ENCODE data around the gene AMZ1.
"Not testable (repeated sequence)": the region's sequence is repeated elsewhere in the genome, so short reads cannot be mapped to it uniquely, and the experiment has no call there.

Gene AMZ1

DNA sequence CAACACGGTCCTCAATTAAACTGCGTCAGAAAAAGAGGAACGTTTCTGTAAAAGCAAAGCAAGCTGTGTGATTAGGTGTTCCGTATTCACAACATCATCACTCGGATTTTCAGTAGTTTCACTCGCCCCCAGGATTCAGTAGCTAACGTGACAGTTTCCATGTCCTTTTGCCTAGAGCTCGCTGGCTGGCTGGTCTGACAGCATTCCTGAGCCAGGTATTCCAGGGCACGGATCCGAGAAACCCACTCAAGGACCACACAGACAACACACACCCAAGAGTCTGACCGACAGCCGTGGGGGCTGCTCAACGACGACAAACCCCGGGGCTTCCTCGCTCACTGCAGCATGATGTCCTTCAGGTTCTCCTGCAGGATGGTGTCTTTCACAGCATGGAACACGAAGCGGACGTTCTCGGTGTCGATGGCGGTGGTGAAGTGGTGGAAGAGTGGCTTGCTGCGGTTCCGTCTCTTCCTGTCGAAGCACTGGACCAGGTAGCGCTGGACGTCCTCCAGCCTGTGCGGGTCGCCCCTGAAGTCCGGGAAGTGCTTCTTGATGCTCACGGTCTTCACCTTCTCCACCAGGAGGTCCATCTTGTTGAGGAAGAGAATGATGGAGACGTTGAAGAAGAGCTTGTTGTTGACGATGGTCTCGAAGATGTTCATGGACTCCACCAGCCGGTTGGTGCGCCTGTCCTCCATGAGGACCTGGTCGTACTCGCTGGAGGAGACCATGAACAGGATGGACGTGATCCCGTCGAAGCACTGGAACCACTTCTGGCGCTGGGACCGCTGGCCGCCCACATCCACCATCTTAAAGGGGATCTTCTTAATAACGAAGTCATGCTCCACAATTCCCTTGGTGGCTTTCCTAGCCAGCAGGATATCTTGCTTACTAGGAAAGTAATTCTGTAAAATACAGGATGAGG is 43.1 kb downstream of the AMZ1 start:
- Histone ChIP-seq H3K4me3 (peak overlapping the region; percentile 66; the same call in 1 of the 2 replicates), H3K36me3 (peaks cover 58% of the 10 kb centered on the region), H3K9me3 (peaks cover 13% of the 10 kb centered on the region; the same call in 1 of the 2 replicates), H3K27ac (peak overlapping the region; percentile 99), H3K27me3 (no peaks in the 10 kb centered on the region), H3K4me2 (peak overlapping the region; percentile 97), H4K20me1 (no peaks in the 10 kb centered on the region), H3K4me1 (peaks cover 95% of the 10 kb centered on the region), H3K9ac (peak overlapping the region; percentile 90)
- TF ChIP-seq Cebpa-rat (IDR thresholded peaks at IDR 0.05), result no peak

- H3K27ac ChIP-seq, result peak overlapping the region; percentile 99
- H3K4me1 ChIP-seq, result peaks cover 95% of the 10 kb centered on the region
- H3K36me3 ChIP-seq, result peaks cover 46% of the 10 kb centered on the region
- peak overlapping the region; percentile 66 for H3K4me3 ChIP-seq
- H3K27me3 ChIP-seq, result no peaks in the 10 kb centered on the region
- TF ChIP-seq Cebpa-rat (IDR thresholded peaks at IDR 0.05), result no peak
- no peaks in the 10 kb centered on the region for H4K20me1 ChIP-seq
- peaks cover 5% of the 10 kb centered on the region; the same call in 1 of the 2 replicates for H3K9me3 ChIP-seq
- H3K4me2 ChIP-seq, result peak overlapping the region; percentile 97
- H3K9ac ChIP-seq, result peak overlapping the region; percentile 90
Measured at GRCh38 chr7:2732388-2732787, 44.4 kb downstream of the AMZ1 start.

- Histone ChIP-seq H3K27ac (peak overlapping the region; percentile 99), H3K4me2 (peak overlapping the region; percentile 97), H4K20me1 (no peaks in the 10 kb centered on the region), H3K9me3 (peaks cover 5% of the 10 kb centered on the region; the same call in 1 of the 2 replicates), H3K4me1 (peaks cover 95% of the 10 kb centered on the region), H3K4me3 (peak overlapping the region; percentile 66), H3K36me3 (peaks cover 42% of the 10 kb centered on the region), H3K9ac (peak overlapping the region; percentile 90), H3K27me3 (no peaks in the 10 kb centered on the region)
- no peak for TF ChIP-seq Cebpa-rat (IDR thresholded peaks at IDR 0.05)
Measured at GRCh38 chr7:2732959-2733584, 45.1 kb downstream of the AMZ1 start.

GRCh38 chr7:2734084-2734686 is 46.2 kb downstream of the AMZ1 start:
- Histone ChIP-seq H4K20me1 (no peaks in the 10 kb centered on the region), H3K4me1 (peaks cover 95% of the 10 kb centered on the region), H3K27ac (peak overlapping the region; percentile 99), H3K9ac (peak overlapping the region; percentile 90), H3K36me3 (peaks cover 41% of the 10 kb centered on the region), H3K27me3 (no peaks in the 10 kb centered on the region), H3K4me3 (peak overlapping the region; percentile 66), H3K9me3 (peaks cover 7% of the 10 kb centered on the region; the same call in 1 of the 2 replicates), H3K4me2 (peak overlapping the region; percentile 97)
- no peak for TF ChIP-seq Cebpa-rat (IDR thresholded peaks at IDR 0.05)

DNA sequence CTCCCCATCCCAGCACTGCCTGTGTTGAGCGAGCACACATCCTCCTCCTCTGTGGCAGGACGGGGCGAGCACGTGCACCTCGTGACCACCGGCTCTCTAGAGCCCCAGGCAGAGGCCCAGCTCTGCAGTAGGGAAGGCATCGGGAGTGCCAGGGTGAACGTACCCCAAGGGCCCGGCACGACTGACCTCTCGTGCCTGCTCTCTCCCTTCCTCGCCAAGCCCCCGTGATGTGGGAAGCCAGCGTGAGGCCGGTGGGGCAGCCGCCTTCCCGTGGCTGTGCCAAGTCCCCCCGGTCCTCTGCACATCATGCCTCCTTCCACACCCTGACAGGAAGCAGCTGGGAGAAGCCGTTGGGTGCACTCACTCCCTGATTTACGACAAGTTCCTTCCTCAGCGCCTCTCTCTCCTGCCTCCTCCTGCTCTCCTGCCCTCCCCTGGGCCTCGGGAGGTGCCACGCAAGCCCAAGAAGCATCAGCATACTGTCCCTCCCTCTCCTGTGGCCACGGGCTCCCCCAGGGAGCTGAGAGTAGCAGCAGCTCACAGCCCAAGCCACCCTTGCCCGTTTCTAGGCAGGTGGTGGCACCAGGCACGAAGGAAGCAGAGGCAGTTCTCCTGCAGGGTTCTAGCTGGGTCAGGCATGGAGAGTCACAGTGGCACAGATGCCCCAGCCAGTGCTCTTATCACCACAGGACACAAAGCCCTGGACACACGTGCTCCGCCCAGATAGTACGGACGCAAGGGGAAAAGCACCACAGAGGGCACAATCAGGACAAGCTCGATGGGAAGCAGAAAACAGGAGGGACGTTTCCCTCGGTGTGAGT is 47.0 kb downstream of the AMZ1 start:
- peak overlapping the region; percentile 66 for H3K4me3 ChIP-seq
- H3K27me3 ChIP-seq, result no peaks in the 10 kb centered on the region
- TF ChIP-seq Cebpa-rat (IDR thresholded peaks at IDR 0.05), result no peak
- H4K20me1 ChIP-seq, result no peaks in the 10 kb centered on the region
- H3K9me3 ChIP-seq, result peaks cover 15% of the 10 kb centered on the region
- peaks cover 41% of the 10 kb centered on the region for H3K36me3 ChIP-seq
- peak overlapping the region; percentile 90 for H3K9ac ChIP-seq
- H3K4me1 ChIP-seq, result peaks cover 95% of the 10 kb centered on the region
- peak overlapping the region; percentile 99 for H3K27ac ChIP-seq
- H3K4me2 ChIP-seq, result peak overlapping the region; percentile 97

GRCh38 chr7:2735744-2736143 is 47.7 kb downstream of the AMZ1 start:
- H3K27ac ChIP-seq, result peak overlapping the region; percentile 99
- peaks cover 95% of the 10 kb centered on the region for H3K4me1 ChIP-seq
- peaks cover 41% of the 10 kb centered on the region for H3K36me3 ChIP-seq
- peak overlapping the region; percentile 90 for H3K9ac ChIP-seq
- peak overlapping the region; percentile 66 for H3K4me3 ChIP-seq
- no peak for TF ChIP-seq Cebpa-rat (IDR thresholded peaks at IDR 0.05)
- peak overlapping the region; percentile 97 for H3K4me2 ChIP-seq
- no peaks in the 10 kb centered on the region for H4K20me1 ChIP-seq
- H3K27me3 ChIP-seq, result no peaks in the 10 kb centered on the region
- peaks cover 23% of the 10 kb centered on the region for H3K9me3 ChIP-seq

DNA sequence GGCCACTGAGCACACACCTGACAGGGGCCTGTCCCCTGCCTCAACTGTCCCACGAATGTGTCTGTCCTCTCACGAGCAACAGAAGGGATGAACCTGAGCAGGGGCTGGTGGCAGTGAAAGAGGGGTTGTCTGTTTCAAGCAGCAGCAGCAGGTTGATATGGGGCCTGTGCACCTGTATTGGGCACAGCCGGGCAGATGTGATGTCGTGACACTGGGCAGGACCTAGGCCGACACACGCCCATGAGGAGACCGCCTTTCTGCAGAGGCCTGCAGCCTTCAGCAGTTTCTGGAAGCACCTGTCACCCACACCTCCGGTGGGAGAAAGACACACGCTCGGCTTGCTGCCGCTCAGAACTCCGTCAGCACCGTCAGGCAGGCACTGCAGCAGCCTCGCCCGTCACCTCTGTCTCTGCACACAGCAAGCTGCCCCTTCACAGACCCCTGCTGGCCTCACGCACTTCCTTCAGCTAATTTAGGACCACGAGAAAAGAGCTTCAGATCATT is 48.5 kb downstream of the AMZ1 start:
- H3K9me3 ChIP-seq, result peaks cover 25% of the 10 kb centered on the region
- no peak for TF ChIP-seq Cebpa-rat (IDR thresholded peaks at IDR 0.05)
- peak overlapping the region; percentile 90 for H3K9ac ChIP-seq
- H3K27ac ChIP-seq, result peak overlapping the region; percentile 99
- H3K4me2 ChIP-seq, result peak overlapping the region; percentile 97
- H3K36me3 ChIP-seq, result peaks cover 39% of the 10 kb centered on the region
- H3K4me1 ChIP-seq, result peaks cover 95% of the 10 kb centered on the region
- peak overlapping the region; percentile 66 for H3K4me3 ChIP-seq
- H4K20me1 ChIP-seq, result no peaks in the 10 kb centered on the region
- H3K27me3 ChIP-seq, result no peaks in the 10 kb centered on the region

- Histone ChIP-seq H3K4me2 (peak overlapping the region; percentile 97), H3K9me3 (peaks cover 30% of the 10 kb centered on the region), H3K4me3 (peak overlapping the region; percentile 66), H3K36me3 (peaks cover 41% of the 10 kb centered on the region), H3K9ac (peak overlapping the region; percentile 90), H3K4me1 (peaks cover 95% of the 10 kb centered on the region), H3K27ac (peak overlapping the region; percentile 99)
- H4K20me1 ChIP-seq, H3K27me3 ChIP-seq: not testable (repeated sequence)
Measured at GRCh38 chr7:2737005-2737743, 49.2 kb downstream of the AMZ1 start.

All from BLaER1 (cell line).